GM12878 (cell line): Measurements from ENCODE around the gene RPL13A. TPM values are rescaled to one million over a fixed set of nuclear protein-coding genes. Genes with fewer than 3 reads are reported as not detected.

Source experiments
- ATAC-seq: fragments of 200-7000 bp; cut with Tn5 transposase; 3 replicates; pipeline ENCODE4 v1.9.1; 2020; ENCODE audit warnings: mild to moderate bottlenecking, moderate library complexity
- BruUV-seq: library from RNA; stranded (reverse); fragments of 400-500 nt; replicated peaks from 2 replicates; lab custom pipeline; 2021; lab: Mats Ljungman, UMichigan
- CTCF ChIA-PET: fragments of 300-600 bp; sonication (Branson Sonifier 250); formaldehyde crosslinking; extraction: SDS; loops from one replicate; lab custom pipeline; 2021; ENCODE audit warnings: inconsistent platforms; lab: Yijun Ruan, JAX
- POLR2A ChIA-PET: fragments of 350-600 bp; formaldehyde crosslinking; extraction: SDS; loops from one replicate; lab custom pipeline; 2021; ENCODE audit warnings: inconsistent platforms; lab: Charles Lee
- RAD21 ChIA-PET: fragments of 300-600 bp; sonication (Branson Sonifier 250); formaldehyde crosslinking; loops from one replicate; lab custom pipeline; 2023; ENCODE audit warnings: antibody characterized with exemption; ENCODE audit not compliant: unreplicated experiment; lab: Charles Lee
- SMC1A ChIA-PET: fragments of 300-600 bp; sonication (Branson Sonifier 250); formaldehyde crosslinking; loops from one replicate; lab custom pipeline; 2023; ENCODE audit not compliant: unreplicated experiment, uncharacterized antibody; lab: Charles Lee
- DNase-seq: peaks from one replicate; pipeline ENCODE4 v3.0.0-alpha.2; 2011; ENCODE audit warnings: low read depth, low spot score
- FAIRE-seq: peaks from 3 replicates; lab custom pipeline; 2011; peaks lifted over from hg19 to GRCh38; lab: Jason Lieb, UNC
- H2AFZ ChIP-seq: 2 replicates; pipeline ENCODE4 v1.6.0; 2011; ENCODE audit warnings: low read depth, low read length, control low read depth; ENCODE audit not compliant: control insufficient read depth
- H3K27ac ChIP-seq: 2 replicates; pipeline ENCODE4 v1.5.1; 2011; ENCODE audit warnings: control low read depth; ENCODE audit not compliant: control insufficient read depth, insufficient read depth
- H3K27me3 ChIP-seq, 2 experiments: replicated peaks in 1 of 2; 2 replicates each; pipeline versions ENCODE4 v1.6.0 to v1.6.1; 2011; ENCODE audit warnings: low read length in 1 of 2; ENCODE audit not compliant: control insufficient read depth in 2 of 2, insufficient read depth in 2 of 2
- H3K36me3 ChIP-seq, 2 experiments: 2 replicates each; pipeline ENCODE4 v1.5.1; 2011; ENCODE audit warnings: low read length in 1 of 2; ENCODE audit not compliant: control insufficient read depth in 2 of 2, insufficient read depth in 2 of 2
- H3K4me1 ChIP-seq: 2 replicates; pipeline ENCODE4 v1.6.1; 2011; ENCODE audit warnings: mild to moderate bottlenecking, low read length, moderate library complexity, mixed read lengths; ENCODE audit not compliant: control insufficient read depth, insufficient read depth
- H3K4me2 ChIP-seq: 2 replicates; pipeline ENCODE4 v1.6.0; 2011; ENCODE audit warnings: control low read depth; ENCODE audit not compliant: control insufficient read depth, insufficient read depth
- H3K4me3 ChIP-seq: fragments of 200-600 bp; sonication (generic); 2 replicates; pipeline ENCODE4 v1.5.1; 2016
- H3K79me2 ChIP-seq: 2 replicates; pipeline ENCODE4 v1.6.0; 2011; ENCODE audit warnings: low read length; ENCODE audit not compliant: control insufficient read depth, insufficient read depth
- H3K9ac ChIP-seq: 2 replicates; pipeline ENCODE4 v1.8.0; 2011; ENCODE audit warnings: low read length, control low read depth, mixed read lengths; ENCODE audit not compliant: control insufficient read depth, insufficient read depth
- H3K9me3 ChIP-seq: replicated peaks from 3 replicates; pipeline ENCODE4 v1.5.1; 2011; ENCODE audit warnings: mild to moderate bottlenecking, low read length; ENCODE audit not compliant: control insufficient read depth, insufficient read depth
- H4K20me1 ChIP-seq: 2 replicates; pipeline ENCODE4 v1.6.0; 2011; ENCODE audit not compliant: control insufficient read depth, insufficient read depth
- BHLHE40 ChIP-seq, 2 experiments: fragments of 450-650 bp in 1 of 2; IDR thresholded peaks; 2 replicates each; pipeline ENCODE4 v1.6.1; 2011 to 2017; ENCODE audit warnings: low read depth in 2 of 2, borderline replicate concordance in 1 of 2, improper control_type of control experiment in 1 of 2, low read length in 1 of 2, mild to moderate bottlenecking in 1 of 2
- GATAD2B ChIP-seq: fragments of 450-650 bp; conservative IDR thresholded peaks from 2 replicates; pipeline ENCODE4 v1.6.1; 2017; ENCODE audit warnings: low read depth, mild to moderate bottlenecking, moderate library complexity
- IKZF1 ChIP-seq: fragments of 450-650 bp; conservative IDR thresholded peaks from 2 replicates; pipeline ENCODE4 v1.6.1; 2017; ENCODE audit warnings: antibody characterized with exemption, mild to moderate bottlenecking
- IRF3 ChIP-seq: fragments of 450-650 bp; IDR thresholded peaks from 2 replicates; pipeline ENCODE4 v1.6.1; 2014; ENCODE audit warnings: mild to moderate bottlenecking
- LARP7 ChIP-seq: fragments of 450-650 bp; IDR thresholded peaks from 2 replicates; pipeline ENCODE4 v1.6.1; 2017; ENCODE audit warnings: mild to moderate bottlenecking
- MTA3 ChIP-seq: IDR thresholded peaks from 2 replicates; pipeline ENCODE4 v1.6.1; 2012; ENCODE audit warnings: low read length, inconsistent platforms, borderline replicate concordance
- NR2F1 ChIP-seq: fragments of 450-650 bp; conservative IDR thresholded peaks from 2 replicates; pipeline ENCODE4 v1.6.1; 2017; ENCODE audit warnings: mild to moderate bottlenecking
- PBX3 ChIP-seq: IDR thresholded peaks from 2 replicates; pipeline ENCODE4 v1.6.1; 2011; ENCODE audit warnings: mild to moderate bottlenecking, low read depth, low read length, moderate library complexity; ENCODE audit not compliant: insufficient replicate concordance
- PRDM15 ChIP-seq: fragments of 450-650 bp; formaldehyde crosslinking; IDR thresholded peaks from 2 replicates; pipeline ENCODE4 v1.4.0; 2020; ENCODE audit warnings: mild to moderate bottlenecking, moderate library complexity
- USF1 ChIP-seq: IDR thresholded peaks from 2 replicates; pipeline ENCODE4 v1.6.1; 2011; ENCODE audit warnings: borderline replicate concordance, low read depth, mild to moderate bottlenecking, moderate library complexity, mixed read lengths, low read length; ENCODE audit not compliant: insufficient read depth; ENCODE audit errors: extremely low read length
- WGBS: methylation state at CpG from one replicate; pipeline ENCODE4 v1.1.6; 2016; ENCODE audit warnings: low lambda C conversion rate; ENCODE audit not compliant: insufficient replicate concordance, insufficient coverage; ENCODE audit errors: missing lambda C conversion rate; 5-methylcytosine and 5-hydroxymethylcytosine counted together
- in situ Hi-C: fragments of 300-500 bp; cut with MboI; formaldehyde crosslinking; loops from 9 replicates; pipeline ENCODE4 v1.14.3; 2018; ENCODE audit warnings: mixed read lengths
- intact Hi-C: fragments of 100-400 bp; cut with micrococcal nuclease; formaldehyde crosslinking; loops from one replicate; pipeline ENCODE4 v1.14.2; 2022; ENCODE audit not compliant: unreplicated experiment
- polyA plus RNA-seq, 11 experiments: library from polyadenylated mRNA; depleted of rRNA in 4 of 11; unstranded in 6 of 11; stranded (reverse) in 5 of 11; fragments of >200 nt; fragmentation: Nextera tagmentation in 4 of 11; fragmentation: Illumina TruSeq in 1 of 11; extraction: Ambion mirVana in 4 of 11; extraction: Trizol in 1 of 11; gene quantifications; 1 replicate in 1 of 11; 2 replicates in 10 of 11; pipeline versions ENCODE4 v1.2.1 to v1.2.3, GENCODE V29; 2011 to 2016; ENCODE audit warnings: inconsistent platforms in 2 of 11, missing spikeins in 2 of 11, low read depth in 1 of 11
- total RNA-seq, 4 experiments: library from RNA; depleted of rRNA in 3 of 4; stranded (reverse); fragments of >200 nt in 3 of 4; fragmentation: Illumina TruSeq in 1 of 4; extraction: Trizol in 1 of 4; gene quantifications; 2 replicates each; pipeline versions ENCODE4 v1.2.1 to v1.2.3, GENCODE V29; 2013 to 2021

Gene RPL13A
- total and polyA plus RNA-seq, 10 of the 15 experiments (the other 5 are each of a cell fraction or from before 2014, with no cell fraction given) = 1,426 to 8,961 (median 4,266) TPM

GRCh38 chr19:49507803-49508494 lies 20.5 kb downstream of the RPL13A start (continued):
- TF ChIP-seq IRF3 = no peak
- no peak for TF ChIP-seq PRDM15 (CRISPR knock-in tag)
- no peak for TF ChIP-seq MTA3
- TF ChIP-seq, all 136 proteins: peak for 0

- H3K9me3 ChIP-seq = no peaks in the 10 kb centered on the region
- intact Hi-C loops (no loop called here), in situ Hi-C loops (no loop called here)
- H3K4me3 ChIP-seq = peak overlapping the region; percentile 73; the same call in 1 of the 2 replicates
- H3K9ac ChIP-seq = no peak overlapping the region
- no peak overlapping the region for H3K27ac ChIP-seq
- ATAC-seq (peak; percentile 76), DNase-seq (no peak), FAIRE-seq (peak; percentile 7)
- BruUV-seq = no TSS peak
- RAD21 ChIA-PET = no interaction called here
- CTCF ChIA-PET = interaction anchor here (1.3 kb wide), 1 partner anchor 33 kb away, joined by 9 read pairs; no protein-coding TSS in a partner anchor
- no peaks in the 10 kb centered on the region for H4K20me1 ChIP-seq
- H2AFZ ChIP-seq = peak overlapping the region; percentile 75
- POLR2A ChIA-PET = interaction anchor here (0.6 to 1.1 kb wide), 2 partner anchors 127 to 295 kb away, joined by 3 read pairs; partner anchors contain the start of gene RRAS
- SMC1A ChIA-PET = no interaction called here
- no peaks in the 10 kb centered on the region for H3K27me3 ChIP-seq
- H3K36me3 ChIP-seq = no peaks in the 10 kb centered on the region
- 3% methylated on average over 35 of the region's 50 CpGs for WGBS
- H3K4me2 ChIP-seq = peak overlapping the region; percentile 84
- H3K79me2 ChIP-seq = no peaks in the 10 kb centered on the region
- peaks cover 7% of the 10 kb centered on the region for H3K4me1 ChIP-seq
- peak; percentile 53; the same call in 1 of the 2 replicates for TF ChIP-seq NR2F1
- TF ChIP-seq LARP7 = peak; percentile 67
- peak; percentile 15; the same call in 1 of the 2 replicates for TF ChIP-seq IKZF1
- TF ChIP-seq BHLHE40 (IDR thresholded peaks at IDR 0.05; ENCODE audit: borderline replicate concordance in 1 of 2, low read depth in 2 of 2, low read length in 1 of 2) = peak; percentile 27 to 91; a peak in 2 of 4 replicates
- no peak for TF ChIP-seq PBX3
- peak; percentile 61 for TF ChIP-seq USF1
- TF ChIP-seq GATAD2B = 0 out of 2 replicates have a peak, but pooled peaks have one; percentile 51
Observed at GRCh38 chr19:49512970-49513745, 25.8 kb downstream of the RPL13A start.
